ENCODE data around the gene NEU4. TPM values are rescaled to one million over a fixed set of nuclear protein-coding genes. Genes with fewer than 3 reads are reported as not detected.
"Not testable (repeated sequence)": the region's sequence is repeated elsewhere in the genome, so short reads cannot be mapped to it uniquely, and the experiment has no call there.

NEU4 gene
- total RNA-seq: not detected in 2 replicates

GRCh38 chr2:241808721-241809382, at the start of gene NEU4:
Gene NEU4, plus strand, starts transcription at chr2:241809193. Its CDS starts 5,292 bp downstream, at chr2:241814485.
- DNase-seq (ENCODE audit: low read depth): no peak
- no peak for TF ChIP-seq CTCF (conservative IDR thresholded peaks at IDR 0.05; ENCODE audit: low read depth, low read length)
- no peak within 1 kb of the TSS for H3K4me3 ChIP-seq (ENCODE audit: low read depth, low read length)

- DNase-seq (ENCODE audit: low read depth); H3K4me3 ChIP-seq (ENCODE audit: low read depth, low read length): not testable (repeated sequence)
Measured at GRCh38 chr2:241759893-241760292, 49.1 kb upstream of the NEU4 start.

GRCh38 chr2:241760301-241760771, 48.7 kb upstream of the NEU4 start:
- DNase-seq (ENCODE audit: low read depth): no peak
- no peak for TF ChIP-seq CTCF (conservative IDR thresholded peaks at IDR 0.05; ENCODE audit: low read depth, low read length)
- no peak overlapping the region for H3K4me3 ChIP-seq (ENCODE audit: low read depth, low read length)

GRCh38 chr2:241762321-241762932, 46.6 kb upstream of the NEU4 start:
- no peak for DNase-seq (ENCODE audit: low read depth)
- no peak for TF ChIP-seq CTCF (conservative IDR thresholded peaks at IDR 0.05; ENCODE audit: low read depth, low read length)
- H3K4me3 ChIP-seq (ENCODE audit: low read depth, low read length): no peak overlapping the region

- DNase-seq (ENCODE audit: low read depth): no peak
- TF ChIP-seq CTCF (conservative IDR thresholded peaks at IDR 0.05; ENCODE audit: low read depth, low read length): no peak
- no peak overlapping the region for H3K4me3 ChIP-seq (ENCODE audit: low read depth, low read length)
Measured at GRCh38 chr2:241762933-241763369, 46.0 kb upstream of the NEU4 start.

GRCh38 chr2:241763551-241764274, 45.3 kb upstream of the NEU4 start:
- TF ChIP-seq CTCF (conservative IDR thresholded peaks at IDR 0.05; ENCODE audit: low read depth, low read length): no peak
- no peak overlapping the region for H3K4me3 ChIP-seq (ENCODE audit: low read depth, low read length)
- no peak for DNase-seq (ENCODE audit: low read depth)
